PC-3 (cell line): ENCODE data around the gene GTF3C2. TPM values are rescaled to one million over a fixed set of nuclear protein-coding genes. Genes with fewer than 3 reads are reported as not detected.

Experiments used
- ATAC-seq: fragments of 200-7000 bp; cut with Tn5 transposase; 2 replicates; pipeline ENCODE4 v1.9.1; 2020; ENCODE audit warnings: mild to moderate bottlenecking, moderate library complexity
- BruUV-seq: library from RNA; stranded (reverse); fragments of 400-500 nt; replicated peaks from 2 replicates; lab custom pipeline; 2021; lab: Mats Ljungman, UMichigan
- CTCF ChIA-PET: fragments of 300-600 bp; sonication (Branson Sonifier 250); formaldehyde crosslinking; loops from one replicate; lab custom pipeline; 2022; ENCODE audit warnings: antibody characterized with exemption; lab: Charles Lee
- POLR2A ChIA-PET: fragments of 300-600 bp; sonication (Branson Sonifier 250); formaldehyde crosslinking; loops from one replicate; lab custom pipeline; 2022; ENCODE audit warnings: antibody characterized with exemption; ENCODE audit not compliant: unreplicated experiment; lab: Charles Lee
- DNase-seq: peaks from one replicate; pipeline ENCODE4 v3.0.0-alpha.2; 2015
- H2AFZ ChIP-seq: fragments of 300-600 bp; sonication (generic); 2 replicates; pipeline ENCODE4 v1.6.0; 2016; ENCODE audit warnings: antibody characterized with exemption, low read length
- H3F3A ChIP-seq: fragments of 300-600 bp; sonication (generic); one replicate; pipeline ENCODE4 v1.6.0; 2017; ENCODE audit warnings: antibody characterized with exemption, low read length, control low read depth, mild to moderate bottlenecking; ENCODE audit not compliant: unreplicated experiment
- H3K27ac ChIP-seq: fragments of 300-600 bp; sonication (generic); 2 replicates; pipeline ENCODE4 v1.5.1; 2016; ENCODE audit warnings: mild to moderate bottlenecking, low read length
- H3K27me3 ChIP-seq: fragments of 300-600 bp; sonication (generic); 2 replicates; pipeline ENCODE4 v1.6.1; 2016; ENCODE audit warnings: low read length, mixed read lengths
- H3K36me3 ChIP-seq: fragments of 300-600 bp; sonication (generic); 2 replicates; pipeline ENCODE4 v1.6.1; 2016; ENCODE audit warnings: low read depth, mixed run types, low read length, mixed read lengths
- H3K4me1 ChIP-seq: fragments of 300-600 bp; sonication (generic); 2 replicates; pipeline ENCODE4 v1.5.1; 2016; ENCODE audit warnings: low read length; ENCODE audit not compliant: insufficient read depth
- H3K4me2 ChIP-seq: fragments of 300-600 bp; sonication (generic); 2 replicates; pipeline ENCODE4 v1.6.0; 2016; ENCODE audit warnings: low read length
- H3K4me3 ChIP-seq: fragments of 300-600 bp; sonication (generic); 2 replicates; pipeline ENCODE4 v1.5.1; 2016; ENCODE audit warnings: mild to moderate bottlenecking, low read length, mixed read lengths
- H3K79me2 ChIP-seq: fragments of 300-600 bp; sonication (generic); 2 replicates; pipeline ENCODE4 v1.6.1; 2017; ENCODE audit warnings: low read length, mixed read lengths
- H3K9ac ChIP-seq: fragments of 300-600 bp; sonication (generic); 2 replicates; pipeline ENCODE4 v1.6.0; 2016; ENCODE audit warnings: mild to moderate bottlenecking, low read length
- H3K9me2 ChIP-seq: fragments of 300-600 bp; sonication (generic); replicated peaks from 2 replicates; pipeline ENCODE4 v1.6.1; 2016; ENCODE audit warnings: mixed run types, low read length, mixed read lengths
- H3K9me3 ChIP-seq: fragments of 300-600 bp; sonication (generic); 2 replicates; pipeline ENCODE4 v1.6.1; 2016; ENCODE audit warnings: low read length, mixed read lengths
- H4K20me1 ChIP-seq: fragments of 300-600 bp; sonication (generic); 2 replicates; pipeline ENCODE4 v1.6.1; 2016; ENCODE audit warnings: low read length, mixed read lengths
- EZH2 ChIP-seq: fragments of 300-600 bp; sonication (generic); IDR thresholded peaks from one replicate; pipeline ENCODE4 v1.6.1; 2017; ENCODE audit warnings: antibody characterized with exemption, mild to moderate bottlenecking, low read length; ENCODE audit not compliant: unreplicated experiment
- EZH2phosphoT487 ChIP-seq: fragments of 300-600 bp; sonication (generic); IDR thresholded peaks from 2 replicates; pipeline ENCODE4 v1.6.1; 2018; ENCODE audit warnings: mild to moderate bottlenecking, antibody characterized with exemption, low read length, borderline replicate concordance
- intact Hi-C: fragments of 100-400 bp; cut with micrococcal nuclease; formaldehyde crosslinking; loops from 2 replicates; pipeline ENCODE4 v1.9.0; 2023
- total RNA-seq: library from RNA; depleted of rRNA; stranded (reverse); fragments of >200 nt; gene quantifications from 2 replicates; pipeline ENCODE4 v1.2.3, GENCODE V29; 2014
- TF ChIP-seq, protein P1 (sequence below): fragments of 300-600 bp; sonication (generic); conservative IDR thresholded peaks from 2 replicates; pipeline ENCODE4 v1.5.1; 2017; ENCODE audit warnings: antibody characterized with exemption, low read depth, mild to moderate bottlenecking, low read length

GTF3C2 gene
- total RNA-seq, 1 experiment from 2014 or later: 82.2 TPM

DNA sequence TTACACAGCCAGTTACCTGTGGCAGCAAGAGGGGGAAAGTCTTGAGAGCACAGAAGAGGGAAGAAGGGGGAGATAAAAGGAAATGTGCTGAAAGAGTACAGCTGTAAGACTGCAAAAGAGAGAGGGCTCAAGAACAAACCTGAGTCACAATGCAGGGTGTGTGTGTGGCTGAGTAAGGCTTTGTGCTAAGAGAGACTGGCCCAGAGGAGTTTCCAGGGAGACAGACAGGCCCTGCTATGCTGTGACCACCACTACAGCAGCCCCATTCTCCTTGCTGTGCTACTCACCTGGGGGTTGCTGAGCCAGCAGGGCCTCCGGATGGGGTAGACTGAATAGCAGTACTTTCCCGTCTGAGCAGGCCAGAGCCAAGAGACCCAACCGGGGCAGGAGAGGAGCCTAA lies 21.3 kb downstream of the GTF3C2 start:
- Histone ChIP-seq H3K27me3 (no peaks in the 10 kb centered on the region), H3K9ac (no peak overlapping the region), H4K20me1 (no peaks in the 10 kb centered on the region), H3K4me2 (no peak overlapping the region), H2AFZ (no peak overlapping the region), H3K9me3 (no peaks in the 10 kb centered on the region), H3K4me3 (no peak overlapping the region), H3F3A (no peaks in the 10 kb centered on the region), H3K9me2 (no peaks in the 10 kb centered on the region), H3K36me3 (peaks cover 58% of the 10 kb centered on the region), H3K27ac (no peak overlapping the region), H3K79me2 (no peaks in the 10 kb centered on the region), H3K4me1 (no peaks in the 10 kb centered on the region)
- no peak for DNase-seq
- BruUV-seq: no TSS peak
- ATAC-seq: no peak
- intact Hi-C loops: no loop called here
- POLR2A ChIA-PET: no interaction called here
- TF ChIP-seq EZH2phosphoT487 (no peak), EZH2 (no peak)
- TF ChIP-seq, protein P1, sequence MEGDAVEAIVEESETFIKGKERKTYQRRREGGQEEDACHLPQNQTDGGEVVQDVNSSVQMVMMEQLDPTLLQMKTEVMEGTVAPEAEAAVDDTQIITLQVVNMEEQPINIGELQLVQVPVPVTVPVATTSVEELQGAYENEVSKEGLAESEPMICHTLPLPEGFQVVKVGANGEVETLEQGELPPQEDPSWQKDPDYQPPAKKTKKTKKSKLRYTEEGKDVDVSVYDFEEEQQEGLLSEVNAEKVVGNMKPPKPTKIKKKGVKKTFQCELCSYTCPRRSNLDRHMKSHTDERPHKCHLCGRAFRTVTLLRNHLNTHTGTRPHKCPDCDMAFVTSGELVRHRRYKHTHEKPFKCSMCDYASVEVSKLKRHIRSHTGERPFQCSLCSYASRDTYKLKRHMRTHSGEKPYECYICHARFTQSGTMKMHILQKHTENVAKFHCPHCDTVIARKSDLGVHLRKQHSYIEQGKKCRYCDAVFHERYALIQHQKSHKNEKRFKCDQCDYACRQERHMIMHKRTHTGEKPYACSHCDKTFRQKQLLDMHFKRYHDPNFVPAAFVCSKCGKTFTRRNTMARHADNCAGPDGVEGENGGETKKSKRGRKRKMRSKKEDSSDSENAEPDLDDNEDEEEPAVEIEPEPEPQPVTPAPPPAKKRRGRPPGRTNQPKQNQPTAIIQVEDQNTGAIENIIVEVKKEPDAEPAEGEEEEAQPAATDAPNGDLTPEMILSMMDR: no peak
- CTCF ChIA-PET: no interaction called here

DNA sequence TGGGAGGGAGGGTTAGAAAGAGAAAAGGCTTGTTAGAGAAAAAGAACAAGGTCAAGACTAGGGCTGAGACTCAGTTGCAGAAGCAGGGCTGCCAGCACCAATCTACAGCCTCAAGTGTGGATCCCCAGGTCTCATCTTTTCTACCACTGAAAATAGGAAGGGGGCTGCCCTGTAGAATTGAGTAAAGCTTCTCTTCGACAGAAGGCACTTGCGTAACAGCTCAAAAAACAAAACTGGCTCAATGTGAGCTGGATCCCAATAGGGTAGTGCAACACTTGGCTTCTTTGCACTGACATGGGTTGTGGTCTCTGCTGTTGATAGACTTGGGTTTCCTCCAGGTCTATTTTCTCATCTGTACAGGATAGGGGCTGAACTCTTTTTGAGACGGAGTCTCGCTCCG lies 31.8 kb downstream of the GTF3C2 start:
- Histone ChIP-seq H3K9me3 (no peaks in the 10 kb centered on the region), H3F3A (peaks cover 7% of the 10 kb centered on the region), H3K79me2 (peaks cover 14% of the 10 kb centered on the region), H3K4me2 (no peak overlapping the region), H3K9me2 (no peaks in the 10 kb centered on the region), H2AFZ (no peak overlapping the region), H3K27ac (no peak overlapping the region), H4K20me1 (no peaks in the 10 kb centered on the region), H3K27me3 (no peaks in the 10 kb centered on the region), H3K4me1 (peaks cover 32% of the 10 kb centered on the region), H3K36me3 (peaks cover 25% of the 10 kb centered on the region), H3K4me3 (no peak overlapping the region), H3K9ac (no peak overlapping the region)
- ATAC-seq (no peak), DNase-seq (no peak)
- BruUV-seq: no TSS peak
- TF ChIP-seq EZH2phosphoT487 (no peak), EZH2 (no peak)
- TF ChIP-seq, protein P1: no peak
- intact Hi-C loops: no loop called here
- ChIA-PET CTCF (no interaction called here), POLR2A (no interaction called here)

DNA sequence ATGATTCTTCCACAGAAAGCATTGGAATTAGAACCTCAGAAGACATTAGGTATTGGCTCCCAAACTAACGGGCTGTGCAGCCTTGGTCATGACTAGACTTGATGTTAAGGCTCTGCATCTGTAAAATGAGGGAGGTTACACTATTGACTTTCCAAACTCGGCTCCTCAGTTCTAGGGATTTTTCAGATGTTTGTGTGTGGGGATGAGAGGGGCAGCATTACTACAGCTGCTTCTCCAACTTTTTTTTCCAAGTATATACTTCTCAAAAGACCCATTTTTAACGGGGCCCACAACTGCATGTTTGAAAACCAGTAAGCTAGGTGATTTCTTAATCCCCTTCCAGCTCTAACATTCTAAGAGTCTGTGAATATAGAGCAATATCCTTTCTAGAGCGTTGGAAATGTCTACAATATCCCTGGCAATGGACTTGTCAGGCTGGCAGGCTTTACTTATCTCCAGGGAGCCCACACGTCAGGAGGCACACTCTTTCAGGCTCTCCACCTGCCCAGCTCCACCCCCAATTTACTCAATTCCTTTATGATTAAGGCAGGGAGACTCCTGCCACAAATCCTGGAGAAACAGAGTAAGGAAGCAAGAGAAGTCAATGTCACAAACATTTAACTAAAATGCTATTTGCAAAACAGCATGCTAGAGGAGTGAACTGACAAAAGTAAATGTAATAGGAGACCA lies 32.8 kb downstream of the GTF3C2 start:
- peak; percentile 1; the same call in 1 of the 2 replicates for ATAC-seq
- peak overlapping the region; percentile 94 for H3K27ac ChIP-seq

More for the DNA sequence above, 32.8 kb downstream of the GTF3C2 start:
- H3K79me2 ChIP-seq: peaks cover 14% of the 10 kb centered on the region
- peaks cover 21% of the 10 kb centered on the region for H3K36me3 ChIP-seq
- no peaks in the 10 kb centered on the region for H3K9me3 ChIP-seq
- DNase-seq: peak; percentile 6
- POLR2A ChIA-PET: interaction anchor here (0.7 kb wide), 1 partner anchor 1087 kb away, joined by 4 read pairs; no protein-coding TSS in a partner anchor
- no TSS peak for BruUV-seq
- no peaks in the 10 kb centered on the region for H3K27me3 ChIP-seq
- CTCF ChIA-PET: no interaction called here
- peak overlapping the region; percentile 80 for H2AFZ ChIP-seq
- intact Hi-C loops: no loop called here
- no peaks in the 10 kb centered on the region for H4K20me1 ChIP-seq
- H3K4me1 ChIP-seq: peaks cover 32% of the 10 kb centered on the region
- peak overlapping the region; percentile 81 for H3K4me3 ChIP-seq
- H3K9ac ChIP-seq: peak overlapping the region; percentile 97
- no peak for TF ChIP-seq EZH2phosphoT487
- no peak for TF ChIP-seq EZH2
- TF ChIP-seq, protein P1: no peak
- no peaks in the 10 kb centered on the region for H3K9me2 ChIP-seq
- H3K4me2 ChIP-seq: peak overlapping the region; percentile 97
- peaks cover 7% of the 10 kb centered on the region for H3F3A ChIP-seq
